K562 (cell line): ENCODE results near the gene COL15A1. TPM values are rescaled to one million over a fixed set of nuclear protein-coding genes. Genes with fewer than 3 reads are reported as not detected.

Experiments
- ATAC-seq: fragments of 200-7000 bp; cut with Tn5 transposase; 3 replicates; pipeline ENCODE4 v1.9.1; 2020; ENCODE audit warnings: moderate library complexity
- BruUV-seq: library from RNA; stranded (reverse); fragments of 400-500 nt; replicated peaks from 2 replicates; lab custom pipeline; 2021; lab: Mats Ljungman, UMichigan
- CTCF ChIA-PET: fragments of 300-600 bp; formaldehyde crosslinking; extraction: SDS; loops from one replicate; lab custom pipeline; 2021; ENCODE audit warnings: low intra/inter-chr PET ratio; lab: Yijun Ruan, JAX
- POLR2A ChIA-PET: fragments of 300-600, 350-650 bp; sonication (Branson Sonifier 250); formaldehyde crosslinking; extraction: SDS; loops from one replicate; lab custom pipeline; 2021; ENCODE audit warnings: antibody characterized with exemption, inconsistent platforms; lab: Yijun Ruan, JAX
- DNase-seq, 4 experiments: peaks; one replicate each; pipeline versions ENCODE4 v3.0.0 to v3.0.0-alpha.2; 2011 to 2018; ENCODE audit warnings: low spot score in 3 of 4, mixed read lengths in 3 of 4; ENCODE audit errors: extremely low read depth in 1 of 4
- FAIRE-seq: peaks from 2 replicates; lab custom pipeline; 2011; peaks lifted over from hg19 to GRCh38; lab: Jason Lieb, UNC
- H2AFZ ChIP-seq: 2 replicates; pipeline ENCODE4 v1.6.0; 2011; ENCODE audit warnings: low read depth, low read length, control low read depth, inconsistent platforms
- H3K27ac ChIP-seq: fragments of 200-600 bp; 3 replicates; pipeline ENCODE4 v1.8.0; 2011; ENCODE audit warnings: low read depth, mild to moderate bottlenecking, control low read depth, inconsistent platforms, low read length, moderate library complexity, mixed read lengths; ENCODE audit errors: extremely low read depth
- H3K27me3 ChIP-seq, 2 experiments: fragments of 300-600 bp in 1 of 2; 2 replicates in 1 of 2; 3 replicates in 1 of 2; pipeline versions ENCODE4 v1.6.0 to v1.8.0; 2011; ENCODE audit warnings: inconsistent platforms in 2 of 2, low read length in 2 of 2, mild to moderate bottlenecking in 1 of 2, mixed read lengths in 1 of 2, moderate library complexity in 1 of 2; ENCODE audit not compliant: control insufficient read depth in 2 of 2, insufficient read depth in 2 of 2
- H3K36me3 ChIP-seq: fragments of 300-600 bp; 3 replicates; pipeline ENCODE4 v1.8.0; 2011; ENCODE audit warnings: mild to moderate bottlenecking, low read length, inconsistent platforms; ENCODE audit not compliant: control insufficient read depth, insufficient read depth
- H3K4me1 ChIP-seq, 2 experiments: fragments of 200-600 bp in 1 of 2; replicated peaks in 1 of 2; 2 replicates in 1 of 2; 3 replicates in 1 of 2; pipeline versions ENCODE4 v1.5.1 to v1.8.0; 2011; ENCODE audit warnings: inconsistent platforms in 2 of 2, low read length in 2 of 2, mild to moderate bottlenecking in 1 of 2, mixed read lengths in 1 of 2, moderate library complexity in 1 of 2; ENCODE audit not compliant: control insufficient read depth in 2 of 2, insufficient read depth in 2 of 2
- H3K4me2 ChIP-seq: 2 replicates; pipeline ENCODE4 v1.6.1; 2011; ENCODE audit warnings: low read length, control low read depth, inconsistent platforms, mixed read lengths; ENCODE audit not compliant: insufficient read depth
- H3K4me3 ChIP-seq: fragments of 200-600 bp; sonication (generic), shearing (Covaris generic); 2 replicates; pipeline ENCODE4 v1.5.1; 2016; ENCODE audit warnings: control low read depth, inconsistent platforms
- H3K79me2 ChIP-seq: fragments of 200-600 bp; 3 replicates; pipeline ENCODE4 v1.8.0; 2011; ENCODE audit warnings: low read length, inconsistent platforms; ENCODE audit not compliant: control insufficient read depth, insufficient read depth
- H3K9ac ChIP-seq, 2 experiments: 2 replicates each; pipeline versions ENCODE4 v1.6.0 to v1.6.1; 2011; ENCODE audit warnings: low read depth in 2 of 2, low read length in 2 of 2, control low read depth in 1 of 2, inconsistent platforms in 1 of 2, mild to moderate bottlenecking in 1 of 2, mixed read lengths in 1 of 2; ENCODE audit not compliant: insufficient read depth in 1 of 2
- H3K9me1 ChIP-seq: one replicate; pipeline ENCODE4 v1.6.0; 2011; ENCODE audit warnings: inconsistent platforms, mild to moderate bottlenecking, low read length, moderate library complexity; ENCODE audit not compliant: control insufficient read depth, insufficient read depth
- H3K9me3 ChIP-seq: replicated peaks from 2 replicates; pipeline ENCODE4 v1.5.1; 2011; ENCODE audit warnings: low read depth, low read length, inconsistent platforms; ENCODE audit not compliant: control insufficient read depth, insufficient read depth
- H4K20me1 ChIP-seq: replicated peaks from 2 replicates; pipeline ENCODE4 v1.6.1; 2011; ENCODE audit warnings: low read length, inconsistent platforms, mixed read lengths; ENCODE audit not compliant: control insufficient read depth, insufficient read depth
- ARHGAP35 ChIP-seq: fragments of 450-650 bp; IDR thresholded peaks from 2 replicates; pipeline ENCODE4 v1.6.1; 2018; ENCODE audit not compliant: partially characterized antibody
- CCNT2 ChIP-seq: IDR thresholded peaks from 2 replicates; pipeline ENCODE4 v1.6.1; 2011; ENCODE audit warnings: borderline replicate concordance, low read depth, mild to moderate bottlenecking, moderate library complexity, mixed read lengths, low read length; ENCODE audit not compliant: insufficient read length; ENCODE audit errors: extremely low read depth
- DLX4 ChIP-seq: fragments of 250-450 bp; sonication (Bioruptor Pico); IDR thresholded peaks from 2 replicates; pipeline ENCODE4 v1.6.1; 2021; ENCODE audit warnings: mild to moderate bottlenecking
- E4F1 ChIP-seq: fragments of 250-450 bp; sonication (Bioruptor Pico); IDR thresholded peaks from 2 replicates; pipeline ENCODE4 v1.5.0; 2021; ENCODE audit warnings: mild to moderate bottlenecking, borderline replicate concordance
- EP400 ChIP-seq: fragments of 450-650 bp; IDR thresholded peaks from 2 replicates; pipeline ENCODE4 v1.6.1; 2017; ENCODE audit warnings: antibody characterized with exemption, mild to moderate bottlenecking, moderate library complexity
- HEY1 ChIP-seq: fragments of 250-450 bp; sonication (Bioruptor Pico); IDR thresholded peaks from 2 replicates; pipeline ENCODE4 v1.5.0; 2020; ENCODE audit warnings: mild to moderate bottlenecking, moderate library complexity, borderline replicate concordance
- JUNB ChIP-seq: fragments of 450-650 bp; formaldehyde crosslinking; conservative IDR thresholded peaks from 2 replicates; pipeline ENCODE4 v1.4.0; 2020; ENCODE audit warnings: mild to moderate bottlenecking
- MECOM ChIP-seq: fragments of 250-450 bp; sonication (Bioruptor Pico); IDR thresholded peaks from 2 replicates; pipeline ENCODE4 v1.8.0; 2022; ENCODE audit warnings: inconsistent platforms
- NONO ChIP-seq, 2 experiments: fragments of 200-400 bp in 1 of 2; fragments of 450-650 bp in 1 of 2; formaldehyde crosslinking in 1 of 2; IDR thresholded peaks; 2 replicates each; pipeline ENCODE4 v1.6.1; 2017; ENCODE audit warnings: low read depth in 2 of 2, mild to moderate bottlenecking in 2 of 2, moderate library complexity in 2 of 2, low read length in 1 of 2
- PCBP1 ChIP-seq: fragments of 200-400 bp; formaldehyde crosslinking; IDR thresholded peaks from 2 replicates; pipeline ENCODE4 v1.6.1; 2018; ENCODE audit warnings: mild to moderate bottlenecking, low read depth, low read length; ENCODE audit not compliant: poor library complexity, severe bottlenecking
- POLR2B ChIP-seq: fragments of 450-650 bp; IDR thresholded peaks from 2 replicates; pipeline ENCODE4 v1.6.1; 2018; ENCODE audit warnings: low read depth; ENCODE audit not compliant: partially characterized antibody
- POU5F1 ChIP-seq: fragments of 150-350 bp; IDR thresholded peaks from 2 replicates; pipeline ENCODE4 v1.6.1; 2014; ENCODE audit warnings: borderline replicate concordance, low read length, low read depth, mild to moderate bottlenecking; ENCODE audit not compliant: partially characterized antibody
- RBBP5 ChIP-seq: fragments of 200-600 bp; sonication (generic); IDR thresholded peaks from 2 replicates; pipeline ENCODE4 v1.6.1; 2012; ENCODE audit warnings: borderline replicate concordance, mild to moderate bottlenecking, low read length, control low read depth, inconsistent platforms; ENCODE audit not compliant: insufficient read depth, poor library complexity, severe bottlenecking
- SIX5 ChIP-seq, 2 experiments: IDR thresholded peaks; 2 replicates each; pipeline ENCODE4 v1.6.1; 2011; ENCODE audit warnings: low read length in 2 of 2, borderline replicate concordance in 1 of 2, low read depth in 1 of 2, mild to moderate bottlenecking in 1 of 2, moderate library complexity in 1 of 2; ENCODE audit not compliant: insufficient read depth in 1 of 2
- ZBTB8A ChIP-seq: fragments of 450-650 bp; IDR thresholded peaks from 2 replicates; pipeline ENCODE4 v1.6.1; 2018; ENCODE audit warnings: mild to moderate bottlenecking, moderate library complexity; ENCODE audit not compliant: partially characterized antibody
- ZNF431 ChIP-seq: sonication (generic); formaldehyde crosslinking; IDR thresholded peaks from 2 replicates; pipeline ENCODE4 v1.8.0; 2022; ENCODE audit warnings: mild to moderate bottlenecking, missing genetic modification reagents
- WGBS: fragments of 100-300 bp; shearing (Covaris generic); methylation state at CpG from one replicate; pipeline ENCODE4 v1.1.6; 2016; ENCODE audit warnings: low coverage, mixed read lengths; ENCODE audit not compliant: insufficient coverage; ENCODE audit errors: missing lambda C conversion rate; 5-methylcytosine and 5-hydroxymethylcytosine counted together
- in situ Hi-C: fragments of 300-500 bp; cut with MboI; formaldehyde crosslinking; loops from 4 replicates; pipeline ENCODE4 v1.15.0; 2018; ENCODE audit warnings: inconsistent platforms, mixed read lengths
- intact Hi-C: fragments of 100-400 bp; cut with micrococcal nuclease; formaldehyde crosslinking; loops from 2 replicates; pipeline ENCODE4 v1.14.2; 2022
- polyA plus RNA-seq, 8 experiments: library from polyadenylated mRNA; depleted of rRNA in 4 of 8; stranded (reverse) in 5 of 8; unstranded in 3 of 8; fragments of >200 nt; fragmentation: Nextera tagmentation in 2 of 8; fragmentation: Illumina TruSeq in 1 of 8; extraction: Ambion mirVana in 2 of 8; extraction: Trizol in 1 of 8; gene quantifications; 2 replicates each; pipeline versions ENCODE4 v1.2.1 to v1.2.3, GENCODE V29; 2011 to 2014; ENCODE audit warnings: inconsistent platforms in 1 of 8, missing spikeins in 1 of 8
- total RNA-seq, 7 experiments: library from RNA; depleted of rRNA in 6 of 7; stranded (reverse); fragments of >200 nt in 6 of 7; fragmentation: Illumina TruSeq in 2 of 7; extraction: Trizol in 2 of 7; gene quantifications; 2 replicates each; pipeline versions ENCODE4 v1.2.1 to v1.2.3, GENCODE V29; 2011 to 2021; ENCODE audit warnings: low replicate concordance in 1 of 7
- TF ChIP-seq, protein P1 (sequence below): sonication (generic); formaldehyde crosslinking; IDR thresholded peaks from 2 replicates; pipeline ENCODE4 v1.8.0; 2022; ENCODE audit warnings: mild to moderate bottlenecking, missing genetic modification reagents, borderline replicate concordance

The COL15A1 gene
- total and polyA plus RNA-seq, 9 of the 15 experiments (the other 6 are each of a cell fraction or from before 2014, with no cell fraction given) = 0.46 to 5.1 (median 2.6) TPM

DNA sequence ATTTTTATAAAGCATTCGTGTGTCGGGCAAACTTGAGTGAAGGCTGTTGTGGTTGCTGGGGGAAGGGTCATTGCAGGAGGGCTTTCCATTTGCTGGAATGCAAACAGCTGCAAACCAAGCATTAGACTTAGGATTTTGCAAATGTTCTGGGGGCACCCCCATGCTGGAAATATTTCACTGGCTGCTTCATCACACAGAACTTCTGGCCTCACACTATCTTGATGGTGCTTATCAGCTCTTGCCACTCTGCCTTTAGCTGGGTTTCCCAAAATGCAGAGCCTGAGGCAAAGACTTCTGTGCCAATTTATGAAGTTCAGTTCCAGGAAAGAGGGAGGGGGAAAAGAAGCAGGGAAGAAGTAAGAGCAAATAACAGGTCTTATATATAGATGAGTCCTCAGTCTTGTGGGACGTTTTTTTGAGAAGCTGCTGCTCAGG lies 8.6 kb upstream of the COL15A1 start:
- DNase-seq (peak; percentile 53 to 73 (median 68)), FAIRE-seq (peak; percentile 77), ATAC-seq (peak; percentile 10; the same call in 1 of the 3 replicates)
- CTCF ChIA-PET = no interaction called here
- H3K9ac ChIP-seq = 0 out of 4 replicates have a peak overlapping the region, but pooled peaks have one; percentile 1 to 4
- no peak overlapping the region for H3K4me3 ChIP-seq
- no peaks in the 10 kb centered on the region for H3K36me3 ChIP-seq
- H3K9me3 ChIP-seq = no peaks in the 10 kb centered on the region
- WGBS = 0% methylated on average over 3 of the region's 3 CpGs
- H2AFZ ChIP-seq = no peak overlapping the region; the same call in 1 of the 2 replicates
- peak overlapping the region; percentile 37 for H3K4me2 ChIP-seq
- no peaks in the 10 kb centered on the region for H4K20me1 ChIP-seq
- in situ Hi-C loops = no loop called here
- intact Hi-C loops = no loop called here
- peaks cover 44 to 67% of the 10 kb centered on the region in 2 experiments for H3K4me1 ChIP-seq
- peak overlapping the region; percentile 1; the same call in 1 of the 3 replicates for H3K27ac ChIP-seq
- H3K9me1 ChIP-seq = no peaks in the 10 kb centered on the region
- BruUV-seq = no TSS peak
- POLR2A ChIA-PET = interaction anchor here (0.8 to 1.3 kb wide), 5 partner anchors 12 to 244 kb away, joined by 3 to 5 read pairs (median 4); no protein-coding TSS in a partner anchor
- H3K27me3 ChIP-seq = no peaks in the 10 kb centered on the region
- no peaks in the 10 kb centered on the region for H3K79me2 ChIP-seq
- TF ChIP-seq JUNB (CRISPR knock-in tag) (no peak), EP400 (peak; percentile 5; the same call in 1 of the 2 replicates), DLX4 (no peak), ARHGAP35 (no peak), ZNF431 (CRISPR knock-in tag) (no peak), PCBP1 (no peak), POU5F1 (no peak), SIX5 (IDR thresholded peaks at IDR 0.05; ENCODE audit: borderline replicate concordance in 1 of 2, insufficient read depth in 1 of 2, low read depth in 1 of 2, low read length in 2 of 2) (no peak), HEY1 (CRISPR knock-in tag) (no peak), NONO (IDR thresholded peaks at IDR 0.05; ENCODE audit: low read depth in 2 of 2, low read length in 1 of 2) (no peak), RBBP5 (no peak), ZBTB8A (no peak), CCNT2 (peak; percentile 55), MECOM (CRISPR knock-in tag) (0 out of 2 replicates have a peak, but pooled peaks have one; percentile 16), E4F1 (no peak), POLR2B (no peak)
- TF ChIP-seq, protein P1, sequence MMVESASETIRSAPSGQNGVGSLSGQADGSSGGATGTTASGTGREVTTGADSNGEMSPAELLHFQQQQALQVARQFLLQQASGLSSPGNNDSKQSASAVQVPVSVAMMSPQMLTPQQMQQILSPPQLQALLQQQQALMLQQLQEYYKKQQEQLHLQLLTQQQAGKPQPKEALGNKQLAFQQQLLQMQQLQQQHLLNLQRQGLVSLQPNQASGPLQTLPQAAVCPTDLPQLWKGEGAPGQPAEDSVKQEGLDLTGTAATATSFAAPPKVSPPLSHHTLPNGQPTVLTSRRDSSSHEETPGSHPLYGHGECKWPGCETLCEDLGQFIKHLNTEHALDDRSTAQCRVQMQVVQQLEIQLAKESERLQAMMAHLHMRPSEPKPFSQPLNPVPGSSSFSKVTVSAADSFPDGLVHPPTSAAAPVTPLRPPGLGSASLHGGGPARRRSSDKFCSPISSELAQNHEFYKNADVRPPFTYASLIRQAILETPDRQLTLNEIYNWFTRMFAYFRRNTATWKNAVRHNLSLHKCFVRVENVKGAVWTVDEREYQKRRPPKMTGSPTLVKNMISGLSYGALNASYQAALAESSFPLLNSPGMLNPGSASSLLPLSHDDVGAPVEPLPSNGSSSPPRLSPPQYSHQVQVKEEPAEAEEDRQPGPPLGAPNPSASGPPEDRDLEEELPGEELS (CRISPR knock-in tag) = no peak
